Activated CD4-positive, alpha-beta T cell treated with anti-CD3 and anti-CD28 coated beads, Interleukin-2, amount 10 ng/mL, durations not matched to agents 24 days and 14 days (primary cell): ENCODE data around the gene MAST2. TPM values are rescaled to one million over a fixed set of nuclear protein-coding genes. Genes with fewer than 3 reads are reported as not detected.

Experiments
- DNase-seq: peaks from one replicate; pipeline ENCODE4 v3.0.0; 2022
- H3K27ac Mint-ChIP-seq: one replicate; pipeline ENCODE4 v1.8.0; 2022; ENCODE audit warnings: mild to moderate bottlenecking, mixed read lengths
- H3K27me3 Mint-ChIP-seq: one replicate; pipeline ENCODE4 v1.8.0; 2022; ENCODE audit warnings: mixed read lengths
- H3K36me3 Mint-ChIP-seq: one replicate; pipeline ENCODE4 v1.8.0; 2022; ENCODE audit warnings: low read depth, mild to moderate bottlenecking, mixed read lengths
- H3K4me1 Mint-ChIP-seq: one replicate; pipeline ENCODE4 v1.8.0; 2021; ENCODE audit warnings: mixed read lengths
- H3K4me3 Mint-ChIP-seq: one replicate; pipeline ENCODE4 v1.8.0; 2022; ENCODE audit warnings: mild to moderate bottlenecking, moderate library complexity, mixed read lengths
- H3K9me3 Mint-ChIP-seq: one replicate; pipeline ENCODE4 v1.8.0; 2021; ENCODE audit warnings: mixed read lengths
- intact Hi-C: fragments of 100-400 bp; cut with micrococcal nuclease; formaldehyde crosslinking; loops from one replicate; pipeline ENCODE4 v1.15.1; 2023
- total RNA-seq: library from RNA; stranded (reverse); gene quantifications from 2 replicates; pipeline ENCODE4 v1.2.3, GENCODE V29; 2022

Gene MAST2
- 31.4 and 33.1 TPM in 2 replicates for total RNA-seq

GRCh38 chr1:45803299-45803780 lies at the start of gene MAST2:
TSS of gene MAST2 (plus strand) at chr1:45803612. CDS start at chr1:45803896, 284 bp downstream.
- peak within 1 kb of the TSS; percentile 93 for H3K4me3 Mint-ChIP-seq
- peak within 1 kb of the TSS; percentile 78 for H3K27ac Mint-ChIP-seq
- peak; percentile 97 for DNase-seq
- peaks cover 28% of the 10 kb centered on the region for H3K4me1 Mint-ChIP-seq
- no peaks in the 10 kb centered on the region for H3K9me3 Mint-ChIP-seq
- intact Hi-C loops, result loop anchor here (1.0 to 5.0 kb wide), 3 partner anchors 53 to 996 kb away; partner anchors contain the start of genes BTBD19, DYNLT4, IPP and NASP
- no peaks in the 10 kb centered on the region for H3K27me3 Mint-ChIP-seq
- H3K36me3 Mint-ChIP-seq, result peaks cover 10% of the 10 kb centered on the region

- no peak for DNase-seq
- Mint-ChIP-seq H3K27ac (no peak overlapping the region), H3K4me3 (no peak overlapping the region), H3K4me1 (peaks cover 3% of the 10 kb centered on the region), H3K27me3 (peaks cover 14% of the 10 kb centered on the region), H3K36me3 (peaks cover 5% of the 10 kb centered on the region), H3K9me3 (peaks cover 14% of the 10 kb centered on the region)
- intact Hi-C loops, result no loop called here
Measured at GRCh38 chr1:45755697-45756096, 47.7 kb upstream of the MAST2 start.

GRCh38 chr1:45762291-45762690 lies 41.1 kb upstream of the MAST2 start:
- Mint-ChIP-seq H3K27ac (no peak overlapping the region), H3K4me3 (no peak overlapping the region), H3K36me3 (no peaks in the 10 kb centered on the region), H3K9me3 (no peaks in the 10 kb centered on the region), H3K27me3 (peaks cover 24% of the 10 kb centered on the region), H3K4me1 (no peaks in the 10 kb centered on the region)
- intact Hi-C loops, result no loop called here
- DNase-seq, result no peak

- Mint-ChIP-seq H3K4me3 (no peak overlapping the region), H3K27me3 (peaks cover 12% of the 10 kb centered on the region), H3K36me3 (no peaks in the 10 kb centered on the region), H3K9me3 (no peaks in the 10 kb centered on the region), H3K4me1 (no peaks in the 10 kb centered on the region), H3K27ac (no peak overlapping the region)
- no peak for DNase-seq
- intact Hi-C loops, result no loop called here
Measured at GRCh38 chr1:45765999-45766792, 37.2 kb upstream of the MAST2 start.

- intact Hi-C loops, result no loop called here
- no peak for DNase-seq
- peaks cover 9% of the 10 kb centered on the region for H3K27me3 Mint-ChIP-seq
- no peaks in the 10 kb centered on the region for H3K36me3 Mint-ChIP-seq
- no peaks in the 10 kb centered on the region for H3K4me1 Mint-ChIP-seq
- no peaks in the 10 kb centered on the region for H3K9me3 Mint-ChIP-seq
- H3K27ac Mint-ChIP-seq, result no peak overlapping the region
- H3K4me3 Mint-ChIP-seq, result no peak overlapping the region
Measured at GRCh38 chr1:45767035-45767434, 36.4 kb upstream of the MAST2 start.

GRCh38 chr1:45769261-45769932 lies 34.0 kb upstream of the MAST2 start:
- no peaks in the 10 kb centered on the region for H3K9me3 Mint-ChIP-seq
- H3K27me3 Mint-ChIP-seq, result peaks cover 3% of the 10 kb centered on the region
- no peaks in the 10 kb centered on the region for H3K36me3 Mint-ChIP-seq
- peaks cover 5% of the 10 kb centered on the region for H3K4me1 Mint-ChIP-seq
- no peak overlapping the region for H3K4me3 Mint-ChIP-seq
- DNase-seq, result no peak
- no peak overlapping the region for H3K27ac Mint-ChIP-seq
- intact Hi-C loops, result no loop called here

- H3K4me3 Mint-ChIP-seq, result no peak overlapping the region
- peaks cover 2% of the 10 kb centered on the region for H3K27me3 Mint-ChIP-seq
- H3K27ac Mint-ChIP-seq, result no peak overlapping the region
- H3K9me3 Mint-ChIP-seq, result no peaks in the 10 kb centered on the region
- peaks cover 5% of the 10 kb centered on the region for H3K4me1 Mint-ChIP-seq
- H3K36me3 Mint-ChIP-seq, result no peaks in the 10 kb centered on the region
- intact Hi-C loops, result no loop called here
- DNase-seq, result no peak
Measured at GRCh38 chr1:45772971-45773370, 30.4 kb upstream of the MAST2 start.

GRCh38 chr1:45775794-45776193 lies 27.6 kb upstream of the MAST2 start:
- Mint-ChIP-seq H3K4me1 (peaks cover 5% of the 10 kb centered on the region), H3K27me3 (peaks cover 6% of the 10 kb centered on the region), H3K9me3 (no peaks in the 10 kb centered on the region), H3K27ac (no peak overlapping the region), H3K36me3 (no peaks in the 10 kb centered on the region), H3K4me3 (no peak overlapping the region)
- intact Hi-C loops, result no loop called here
- DNase-seq, result no peak

GRCh38 chr1:45785583-45785982 lies 17.8 kb upstream of the MAST2 start:
- H3K4me1 Mint-ChIP-seq, result peaks cover 11% of the 10 kb centered on the region
- H3K27ac Mint-ChIP-seq, result no peak overlapping the region

GRCh38 chr1:45787905-45788304 lies 15.5 kb upstream of the MAST2 start:
- intact Hi-C loops, result no loop called here
- no peaks in the 10 kb centered on the region for H3K9me3 Mint-ChIP-seq
- peaks cover 28% of the 10 kb centered on the region for H3K27me3 Mint-ChIP-seq
- no peaks in the 10 kb centered on the region for H3K36me3 Mint-ChIP-seq
- DNase-seq, result no peak
- H3K27ac Mint-ChIP-seq, result no peak overlapping the region
- H3K4me1 Mint-ChIP-seq, result peaks cover 11% of the 10 kb centered on the region
- H3K4me3 Mint-ChIP-seq, result no peak overlapping the region

More at GRCh38 chr1:45785583-45785982, 17.8 kb upstream of the MAST2 start:
- Mint-ChIP-seq H3K36me3 (no peaks in the 10 kb centered on the region), H3K4me3 (peak overlapping the region; percentile 62), H3K27me3 (peaks cover 26% of the 10 kb centered on the region), H3K9me3 (no peaks in the 10 kb centered on the region)
- DNase-seq, result peak; percentile 83
- intact Hi-C loops, result no loop called here

- no peaks in the 10 kb centered on the region for H3K36me3 Mint-ChIP-seq
Measured at GRCh38 chr1:45789601-45790000, 13.8 kb upstream of the MAST2 start.

GRCh38 chr1:45792744-45793143 lies 10.7 kb upstream of the MAST2 start:
- no peaks in the 10 kb centered on the region for H3K36me3 Mint-ChIP-seq
- intact Hi-C loops, result no loop called here
- H3K9me3 Mint-ChIP-seq, result no peaks in the 10 kb centered on the region
- no peak for DNase-seq
- peaks cover 30% of the 10 kb centered on the region for H3K27me3 Mint-ChIP-seq
- no peaks in the 10 kb centered on the region for H3K4me1 Mint-ChIP-seq
- no peak overlapping the region for H3K4me3 Mint-ChIP-seq
- no peak overlapping the region for H3K27ac Mint-ChIP-seq

More at GRCh38 chr1:45789601-45790000, 13.8 kb upstream of the MAST2 start:
- H3K4me3 Mint-ChIP-seq, result no peak overlapping the region
- no peaks in the 10 kb centered on the region for H3K9me3 Mint-ChIP-seq
- H3K27me3 Mint-ChIP-seq, result peaks cover 31% of the 10 kb centered on the region
- intact Hi-C loops, result no loop called here
- H3K4me1 Mint-ChIP-seq, result peaks cover 11% of the 10 kb centered on the region
- no peak for DNase-seq
- H3K27ac Mint-ChIP-seq, result no peak overlapping the region

- Mint-ChIP-seq H3K9me3 (no peaks in the 10 kb centered on the region), H3K27ac (no peak overlapping the region), H3K4me3 (no peak overlapping the region), H3K4me1 (no peaks in the 10 kb centered on the region), H3K27me3 (peaks cover 27% of the 10 kb centered on the region), H3K36me3 (no peaks in the 10 kb centered on the region)
- intact Hi-C loops, result no loop called here
- DNase-seq, result no peak
Measured at GRCh38 chr1:45793942-45794604, 9.3 kb upstream of the MAST2 start.

- Mint-ChIP-seq H3K4me3 (no peak overlapping the region), H3K9me3 (no peaks in the 10 kb centered on the region), H3K4me1 (no peaks in the 10 kb centered on the region), H3K27me3 (peaks cover 23% of the 10 kb centered on the region), H3K27ac (no peak overlapping the region), H3K36me3 (no peaks in the 10 kb centered on the region)
- no peak for DNase-seq
- intact Hi-C loops, result no loop called here
Measured at GRCh38 chr1:45796381-45796780, 7.0 kb upstream of the MAST2 start.
